Erythroblast (primary cell): Measurements from ENCODE around the gene IRS1.

Experiments used
- DNase-seq, 2 experiments: peaks; one replicate each; lab custom pipeline; 2025; lab: John Stamatoyannopoulos, UW
- GATA1 ChIP-seq: IDR thresholded peaks from 2 replicates; pipeline ENCODE4 v1.6.1; 2011; ENCODE audit warnings: low read depth, mild to moderate bottlenecking, control low read depth, low read length, moderate library complexity
- POLR2A ChIP-seq: IDR thresholded peaks from 2 replicates; pipeline ENCODE4 v1.6.1; 2011; ENCODE audit warnings: mild to moderate bottlenecking, low read length

Gene IRS1

GRCh38 chr2:226727251-226727650 lies 72.4 kb downstream of the IRS1 start:
- TF ChIP-seq POLR2A: no peak
- no peak for TF ChIP-seq GATA1
- no peak for DNase-seq

- DNase-seq: no peak
Observed at GRCh38 chr2:226726546-226726945, 73.1 kb downstream of the IRS1 start.

DNA sequence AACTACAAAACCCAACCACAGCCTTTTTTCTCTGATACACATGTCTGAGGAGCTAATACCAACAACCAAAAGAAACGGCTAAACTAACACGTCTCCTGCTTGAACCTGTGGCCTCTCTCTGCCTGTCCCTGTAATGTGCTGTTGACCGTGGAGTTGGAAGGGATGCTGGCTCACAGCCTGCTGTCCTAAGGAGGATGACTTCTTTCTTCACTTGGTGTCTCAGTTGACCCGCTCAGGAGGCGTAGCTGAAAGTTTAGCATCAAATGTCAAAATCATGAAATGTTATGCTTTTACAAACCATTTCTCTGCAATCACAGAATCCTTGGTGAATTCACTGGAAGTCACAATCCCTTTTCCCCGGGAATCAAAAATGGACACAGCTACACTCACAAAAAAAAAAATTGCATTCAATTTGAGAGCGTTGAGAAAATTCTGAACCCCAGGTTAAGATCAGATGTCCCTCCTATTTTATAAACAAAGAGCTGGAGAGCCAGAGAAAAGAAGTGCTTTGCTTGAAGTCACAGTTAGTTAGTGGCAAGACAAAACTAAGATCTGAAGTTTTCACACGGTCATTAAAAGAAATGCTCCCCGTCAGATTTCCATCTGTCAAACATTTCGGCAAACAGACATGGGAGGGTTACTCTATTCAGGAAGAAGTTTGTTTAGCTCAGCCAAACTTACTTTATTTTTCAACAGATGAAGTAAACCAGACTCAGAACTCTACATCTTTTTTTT lies 74.3 kb downstream of the IRS1 start:
- no peak for DNase-seq
- no peak for TF ChIP-seq POLR2A
- TF ChIP-seq GATA1: no peak

More at GRCh38 chr2:226726546-226726945, 73.1 kb downstream of the IRS1 start:
- TF ChIP-seq GATA1 (no peak), POLR2A (no peak)

GRCh38 chr2:226721541-226721940 lies 78.1 kb downstream of the IRS1 start:
- DNase-seq: no peak
- TF ChIP-seq GATA1: no peak
- no peak for TF ChIP-seq POLR2A

DNA sequence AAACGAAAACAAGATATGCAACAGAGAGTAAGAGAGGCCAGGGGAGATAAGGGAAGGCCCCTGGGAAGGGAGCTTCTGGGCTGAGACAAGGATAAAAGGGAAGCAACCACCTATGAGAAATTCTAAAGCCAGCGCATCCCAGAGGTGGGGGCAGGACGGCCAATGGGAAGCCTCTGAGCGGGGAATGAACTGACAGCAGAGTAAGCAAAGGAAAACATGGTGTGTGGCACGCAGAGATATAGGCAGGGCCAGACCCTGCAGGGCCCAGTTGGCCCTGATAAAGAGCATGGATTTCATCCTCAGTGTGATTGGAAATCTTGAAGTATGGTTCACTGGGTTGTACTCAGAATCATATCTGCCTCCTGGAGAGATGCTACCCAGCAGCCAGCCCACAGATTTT lies 78.7 kb downstream of the IRS1 start:
- DNase-seq: no peak
- TF ChIP-seq POLR2A (no peak), GATA1 (no peak)

GRCh38 chr2:226717719-226718118 lies 81.9 kb downstream of the IRS1 start:
- DNase-seq: no peak
- TF ChIP-seq POLR2A: no peak
- TF ChIP-seq GATA1: no peak

DNA sequence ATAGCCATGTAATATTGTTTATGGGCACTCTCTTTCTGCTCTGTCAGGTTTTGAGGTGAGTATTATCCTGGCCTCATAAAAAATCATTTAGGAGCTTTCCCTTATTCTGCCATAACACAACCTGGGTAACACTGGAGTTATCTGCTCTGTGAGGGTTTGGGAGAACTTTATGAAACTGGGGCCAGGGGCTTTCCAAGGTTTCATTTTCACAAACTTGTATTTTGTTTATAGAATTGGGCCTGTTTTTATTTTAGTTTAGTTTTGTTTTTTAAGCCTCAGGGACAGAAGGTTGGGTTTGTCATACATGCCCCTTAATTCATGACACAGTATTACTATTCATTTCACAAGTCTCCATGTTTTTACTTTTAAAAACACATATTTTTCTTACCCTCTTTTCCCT lies 83.5 kb downstream of the IRS1 start:
- no peak for TF ChIP-seq GATA1
- no peak for TF ChIP-seq POLR2A
- DNase-seq: no peak

DNA sequence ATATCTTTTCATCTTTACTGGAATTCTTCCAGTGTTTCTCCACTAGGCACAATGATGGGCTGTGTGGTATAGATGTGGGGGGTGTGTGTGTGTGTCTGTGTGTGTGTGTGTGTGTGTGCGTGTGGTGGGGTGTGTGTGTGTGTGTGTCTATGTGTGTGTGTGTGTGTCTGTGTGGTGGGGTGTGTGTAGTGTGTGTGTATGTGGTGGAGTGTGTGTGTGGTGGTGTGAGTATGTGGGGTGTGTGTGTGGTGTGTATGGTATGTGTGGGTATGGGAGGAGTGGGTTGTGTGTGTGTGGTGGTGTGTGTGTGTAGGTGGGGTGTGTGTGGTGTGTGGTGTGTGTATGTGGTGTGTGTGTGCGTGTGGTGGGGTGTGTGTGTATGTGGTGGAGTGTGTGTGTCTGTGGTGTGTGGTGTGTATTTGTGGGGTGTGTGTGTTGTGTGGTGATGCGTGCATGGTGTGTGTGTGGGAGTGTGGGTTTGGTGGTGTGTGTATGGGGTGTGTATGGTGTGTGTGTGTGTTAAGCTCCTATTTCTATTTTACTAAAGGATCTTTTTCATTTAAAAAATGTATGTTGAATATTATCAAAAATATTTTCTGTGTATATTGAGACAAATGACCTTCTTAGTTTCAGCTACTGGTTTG lies 84.2 kb downstream of the IRS1 start:
- TF ChIP-seq POLR2A: no peak
- TF ChIP-seq GATA1: no peak
- no peak for DNase-seq

GRCh38 chr2:226712941-226713340 lies 86.7 kb downstream of the IRS1 start:
- TF ChIP-seq GATA1 (no peak), POLR2A (no peak)

DNA sequence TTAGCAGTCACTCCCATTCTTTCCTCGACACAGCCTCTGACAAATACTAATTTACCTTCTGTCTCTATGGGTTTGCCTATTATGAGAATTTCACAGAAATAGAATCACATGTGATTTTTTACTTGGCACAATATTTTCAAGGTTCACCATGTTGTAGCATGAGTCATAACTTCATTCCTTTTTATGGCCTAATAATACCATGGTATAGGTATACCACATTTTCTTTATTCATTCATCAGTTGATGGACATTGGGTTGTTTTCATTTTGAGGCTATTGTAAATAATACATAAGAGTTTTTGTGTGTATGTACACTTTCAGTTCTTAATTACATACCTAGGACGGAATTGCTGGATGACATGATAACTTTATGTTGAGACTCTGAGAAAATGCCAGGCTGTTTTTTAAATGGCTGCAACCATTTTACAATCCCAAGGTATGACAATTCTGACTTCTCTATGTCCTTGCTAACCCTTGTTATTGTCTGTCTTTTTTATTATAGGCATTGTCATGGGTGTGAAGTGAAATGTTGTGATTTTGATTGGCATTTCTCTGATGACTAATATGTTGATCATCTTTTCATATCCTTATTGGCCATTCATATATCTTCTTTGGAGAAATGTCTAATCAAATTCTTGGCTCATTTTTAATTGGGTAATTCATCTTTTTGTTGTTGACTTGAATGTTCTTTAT lies 87.9 kb downstream of the IRS1 start:
- no peak for DNase-seq
- TF ChIP-seq GATA1 (no peak), POLR2A (no peak)

More at GRCh38 chr2:226712941-226713340, 86.7 kb downstream of the IRS1 start:
- no peak for DNase-seq

DNA sequence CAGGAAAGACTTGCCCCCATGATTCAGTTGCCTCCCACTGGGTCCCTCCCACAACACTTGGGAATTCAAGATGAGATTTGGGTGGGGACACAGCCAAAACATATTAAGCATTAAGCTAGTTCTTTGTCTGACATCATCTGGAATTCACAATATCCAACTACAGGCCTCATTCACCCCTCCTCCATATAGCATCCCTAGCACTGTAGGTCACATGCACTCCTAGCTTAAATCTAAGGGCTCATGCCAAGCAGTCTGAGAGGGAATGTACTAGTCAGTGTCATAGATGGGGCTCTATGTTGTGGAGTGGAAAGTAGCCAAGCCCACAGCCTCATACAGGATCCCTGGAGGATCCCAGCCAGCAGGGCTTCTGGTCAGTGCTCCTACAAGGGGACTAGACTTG lies 92.1 kb downstream of the IRS1 start:
- no peak for DNase-seq
- TF ChIP-seq POLR2A: no peak
- TF ChIP-seq GATA1: no peak

- TF ChIP-seq GATA1: no peak
- TF ChIP-seq POLR2A: no peak
- no peak for DNase-seq
Observed at GRCh38 chr2:226705965-226706364, 93.7 kb downstream of the IRS1 start.

DNA sequence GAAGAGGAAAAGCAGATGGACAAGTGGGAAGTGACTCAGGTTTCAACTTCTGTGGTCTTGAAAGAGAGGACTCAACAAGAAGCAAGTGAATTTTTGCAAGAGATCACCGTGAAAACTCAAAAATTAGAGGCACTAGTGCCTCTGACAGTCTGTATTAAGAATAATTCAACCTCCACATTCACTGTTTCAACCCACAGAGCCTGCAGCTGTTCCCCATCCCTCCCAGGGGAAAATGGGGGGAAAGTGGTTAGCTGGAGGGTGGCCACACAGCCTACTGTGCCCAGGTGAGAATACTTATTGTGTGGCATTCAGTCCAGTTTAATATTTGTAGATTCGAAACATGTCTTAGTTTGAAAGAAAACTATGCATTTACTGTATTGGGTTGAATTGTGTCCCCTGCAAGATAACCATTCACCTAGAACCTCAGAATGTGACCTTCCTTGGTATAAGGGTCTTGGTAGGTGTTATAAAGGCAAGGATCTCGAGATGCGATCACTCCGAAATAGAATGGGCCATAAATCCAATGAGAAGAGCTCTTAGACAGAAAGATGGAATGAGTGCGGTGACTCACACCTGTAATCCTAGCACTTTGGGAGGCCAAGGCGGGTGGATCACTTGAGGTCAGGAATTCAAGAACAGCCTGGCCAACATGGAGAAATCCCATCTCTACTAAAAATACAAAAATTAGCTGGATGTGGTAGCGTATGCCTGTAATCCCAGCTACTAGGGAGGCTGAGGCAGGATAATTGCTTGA lies 94.3 kb downstream of the IRS1 start:
- DNase-seq: no peak
- TF ChIP-seq POLR2A: no peak
- no peak for TF ChIP-seq GATA1

DNA sequence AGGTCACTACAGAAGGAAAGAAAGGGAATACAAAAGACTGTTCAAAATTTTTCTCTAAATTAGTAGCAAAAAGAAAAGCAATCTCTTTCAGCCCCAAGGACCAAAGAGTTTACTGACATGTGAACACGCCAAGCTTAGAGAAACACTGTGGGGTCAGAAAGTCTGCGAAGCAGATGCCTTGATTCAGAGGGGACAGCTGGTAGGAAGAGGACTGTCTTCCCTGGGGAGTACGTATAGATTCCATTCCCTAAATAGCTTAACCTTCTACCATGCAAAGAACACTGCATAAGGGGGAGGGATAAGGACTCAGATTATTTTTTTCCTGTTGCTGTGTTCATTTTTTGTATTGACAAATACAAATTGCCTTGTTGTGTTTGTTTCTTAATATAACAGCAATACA lies 96.1 kb downstream of the IRS1 start:
- DNase-seq: no peak
- TF ChIP-seq GATA1 (no peak), POLR2A (no peak)
